GM18498 (cell line): ENCODE measurements around the gene AKAP13.
A peak's percentile ranks its signal among the peaks of the same experiment; 100 is the strongest.
"Not testable (repeated sequence)": the region's sequence is repeated elsewhere in the genome, so short reads cannot be mapped to it uniquely, and the experiment has no call there.

Source experiments
- ATAC-seq: cut with Tn5 transposase; IDR thresholded peaks from one replicate; pipeline ENCODE4 v1.9.1; 2021; ENCODE audit warnings: mild to moderate bottlenecking, moderate library complexity; ENCODE audit not compliant: unreplicated experiment

The AKAP13 gene

GRCh38 chr15:85349062-85349461 is 31.3 kb upstream of the AKAP13 start:
- ATAC-seq = not testable (repeated sequence)

- no peak for ATAC-seq
Observed at GRCh38 chr15:85350395-85350794, 30.0 kb upstream of the AKAP13 start.

GRCh38 chr15:85351501-85351900 is 28.9 kb upstream of the AKAP13 start:
- not testable (repeated sequence) for ATAC-seq

GRCh38 chr15:85351965-85352364 is 28.4 kb upstream of the AKAP13 start:
- ATAC-seq = no peak

GRCh38 chr15:85353516-85353915 is 26.9 kb upstream of the AKAP13 start:
- no peak for ATAC-seq

GRCh38 chr15:85354461-85354860 is 25.9 kb upstream of the AKAP13 start:
- ATAC-seq = no peak

GRCh38 chr15:85354948-85355347 is 25.5 kb upstream of the AKAP13 start:
- no peak for ATAC-seq

- ATAC-seq = no peak
Observed at GRCh38 chr15:85356276-85356675, 24.1 kb upstream of the AKAP13 start.

- peak; percentile 89 for ATAC-seq
Observed at GRCh38 chr15:85361323-85361722, 19.1 kb upstream of the AKAP13 start.

- ATAC-seq = no peak
Observed at GRCh38 chr15:85362436-85363081, 17.8 kb upstream of the AKAP13 start.

- ATAC-seq = no peak
Observed at GRCh38 chr15:85365980-85366379, 14.4 kb upstream of the AKAP13 start.

- no peak for ATAC-seq
Observed at GRCh38 chr15:85367741-85368140, 12.7 kb upstream of the AKAP13 start.

GRCh38 chr15:85374831-85375230 is 5.6 kb upstream of the AKAP13 start:
- ATAC-seq = no peak

- ATAC-seq = no peak
Observed at GRCh38 chr15:85377269-85377668, 3.1 kb upstream of the AKAP13 start.

GRCh38 chr15:85377986-85378385 is 2.4 kb upstream of the AKAP13 start:
- ATAC-seq = no peak

GRCh38 chr15:85379403-85380131 is 836 bp upstream of the AKAP13 start:
- ATAC-seq = no peak

GRCh38 chr15:85380812-85381642 is 624 bp downstream of the AKAP13 start:
- ATAC-seq = peak; percentile 39

GRCh38 chr15:85381850-85382751 is 1.7 kb downstream of the AKAP13 start:
- ATAC-seq = no peak

GRCh38 chr15:85382942-85383341 is 2.5 kb downstream of the AKAP13 start:
- ATAC-seq = no peak

- ATAC-seq = no peak
Observed at GRCh38 chr15:85383470-85384148, 3.2 kb downstream of the AKAP13 start.
